ENCODE results near the gene ROPN1. TPM values are rescaled to one million over a fixed set of nuclear protein-coding genes. Genes with fewer than 3 reads are reported as not detected.

The ROPN1 gene
- total and polyA plus RNA-seq, 2 experiments from 2014 or later = 0.11 TPM; not detected in 1

DNA sequence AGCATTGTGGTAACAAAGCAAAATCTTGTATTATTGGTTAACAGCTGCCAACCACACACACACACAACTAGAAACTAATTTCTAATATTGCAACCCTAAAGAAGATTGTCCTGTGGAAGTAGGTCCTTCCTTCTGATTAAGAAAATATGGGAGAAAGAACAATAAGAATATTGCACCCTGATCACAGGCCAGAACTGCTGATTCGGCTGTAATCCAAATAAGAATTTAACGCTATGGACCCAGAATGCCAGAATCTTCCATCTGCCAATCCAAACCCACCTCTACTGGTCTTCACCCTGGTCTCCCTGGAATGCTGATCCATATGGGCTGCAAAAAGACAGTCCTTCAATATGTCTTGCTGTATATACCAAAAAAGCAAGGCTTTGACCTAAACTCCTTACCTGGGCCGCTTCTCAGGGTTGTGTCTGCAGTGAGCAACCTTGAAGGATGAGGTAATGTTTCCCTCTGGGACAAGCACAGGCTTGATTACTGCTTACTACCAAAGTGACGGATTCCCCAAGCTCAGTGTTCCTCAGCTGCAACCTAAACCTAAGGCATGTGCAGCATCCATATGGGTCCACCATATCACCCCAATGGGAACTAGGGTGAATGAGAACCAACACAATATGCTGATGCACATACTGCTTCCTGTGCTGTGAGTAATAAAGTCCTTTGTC, 38.9 kb downstream of the ROPN1 start:
- TF ChIP-seq, protein P1, sequence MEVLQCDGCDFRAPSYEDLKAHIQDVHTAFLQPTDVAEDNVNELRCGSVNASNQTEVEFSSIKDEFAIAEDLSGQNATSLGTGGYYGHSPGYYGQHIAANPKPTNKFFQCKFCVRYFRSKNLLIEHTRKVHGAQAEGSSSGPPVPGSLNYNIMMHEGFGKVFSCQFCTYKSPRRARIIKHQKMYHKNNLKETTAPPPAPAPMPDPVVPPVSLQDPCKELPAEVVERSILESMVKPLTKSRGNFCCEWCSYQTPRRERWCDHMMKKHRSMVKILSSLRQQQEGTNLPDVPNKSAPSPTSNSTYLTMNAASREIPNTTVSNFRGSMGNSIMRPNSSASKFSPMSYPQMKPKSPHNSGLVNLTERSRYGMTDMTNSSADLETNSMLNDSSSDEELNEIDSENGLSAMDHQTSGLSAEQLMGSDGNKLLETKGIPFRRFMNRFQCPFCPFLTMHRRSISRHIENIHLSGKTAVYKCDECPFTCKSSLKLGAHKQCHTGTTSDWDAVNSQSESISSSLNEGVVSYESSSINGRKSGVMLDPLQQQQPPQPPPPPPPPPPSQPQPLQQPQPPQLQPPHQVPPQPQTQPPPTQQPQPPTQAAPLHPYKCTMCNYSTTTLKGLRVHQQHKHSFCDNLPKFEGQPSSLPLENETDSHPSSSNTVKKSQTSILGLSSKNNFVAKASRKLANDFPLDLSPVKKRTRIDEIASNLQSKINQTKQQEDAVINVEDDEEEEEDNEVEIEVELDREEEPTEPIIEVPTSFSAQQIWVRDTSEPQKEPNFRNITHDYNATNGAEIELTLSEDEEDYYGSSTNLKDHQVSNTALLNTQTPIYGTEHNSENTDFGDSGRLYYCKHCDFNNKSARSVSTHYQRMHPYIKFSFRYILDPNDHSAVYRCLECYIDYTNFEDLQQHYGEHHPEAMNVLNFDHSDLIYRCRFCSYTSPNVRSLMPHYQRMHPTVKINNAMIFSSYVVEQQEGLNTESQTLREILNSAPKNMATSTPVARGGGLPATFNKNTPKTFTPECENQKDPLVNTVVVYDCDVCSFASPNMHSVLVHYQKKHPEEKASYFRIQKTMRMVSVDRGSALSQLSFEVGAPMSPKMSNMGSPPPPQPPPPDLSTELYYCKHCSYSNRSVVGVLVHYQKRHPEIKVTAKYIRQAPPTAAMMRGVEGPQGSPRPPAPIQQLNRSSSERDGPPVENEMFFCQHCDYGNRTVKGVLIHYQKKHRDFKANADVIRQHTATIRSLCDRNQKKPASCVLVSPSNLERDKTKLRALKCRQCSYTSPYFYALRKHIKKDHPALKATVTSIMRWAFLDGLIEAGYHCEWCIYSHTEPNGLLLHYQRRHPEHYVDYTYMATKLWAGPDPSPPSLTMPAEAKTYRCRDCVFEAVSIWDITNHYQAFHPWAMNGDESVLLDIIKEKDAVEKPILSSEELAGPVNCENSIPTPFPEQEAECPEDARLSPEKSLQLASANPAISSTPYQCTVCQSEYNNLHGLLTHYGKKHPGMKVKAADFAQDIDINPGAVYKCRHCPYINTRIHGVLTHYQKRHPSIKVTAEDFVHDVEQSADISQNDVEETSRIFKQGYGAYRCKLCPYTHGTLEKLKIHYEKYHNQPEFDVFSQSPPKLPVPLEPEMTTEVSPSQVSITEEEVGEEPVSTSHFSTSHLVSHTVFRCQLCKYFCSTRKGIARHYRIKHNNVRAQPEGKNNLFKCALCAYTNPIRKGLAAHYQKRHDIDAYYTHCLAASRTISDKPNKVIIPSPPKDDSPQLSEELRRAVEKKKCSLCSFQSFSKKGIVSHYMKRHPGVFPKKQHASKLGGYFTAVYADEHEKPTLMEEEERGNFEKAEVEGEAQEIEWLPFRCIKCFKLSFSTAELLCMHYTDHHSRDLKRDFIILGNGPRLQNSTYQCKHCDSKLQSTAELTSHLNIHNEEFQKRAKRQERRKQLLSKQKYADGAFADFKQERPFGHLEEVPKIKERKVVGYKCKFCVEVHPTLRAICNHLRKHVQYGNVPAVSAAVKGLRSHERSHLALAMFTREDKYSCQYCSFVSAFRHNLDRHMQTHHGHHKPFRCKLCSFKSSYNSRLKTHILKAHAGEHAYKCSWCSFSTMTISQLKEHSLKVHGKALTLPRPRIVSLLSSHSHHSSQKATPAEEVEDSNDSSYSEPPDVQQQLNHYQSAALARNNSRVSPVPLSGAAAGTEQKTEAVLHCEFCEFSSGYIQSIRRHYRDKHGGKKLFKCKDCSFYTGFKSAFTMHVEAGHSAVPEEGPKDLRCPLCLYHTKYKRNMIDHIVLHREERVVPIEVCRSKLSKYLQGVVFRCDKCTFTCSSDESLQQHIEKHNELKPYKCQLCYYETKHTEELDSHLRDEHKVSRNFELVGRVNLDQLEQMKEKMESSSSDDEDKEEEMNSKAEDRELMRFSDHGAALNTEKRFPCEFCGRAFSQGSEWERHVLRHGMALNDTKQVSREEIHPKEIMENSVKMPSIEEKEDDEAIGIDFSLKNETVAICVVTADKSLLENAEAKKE (CRISPR knock-in tag; IDR thresholded peaks at IDR 0.05) = no peak
- no peak for TF ChIP-seq NANOG (IDR thresholded peaks at IDR 0.05; ENCODE audit: borderline replicate concordance)
- no peak for TF ChIP-seq STAT1 (IDR thresholded peaks at IDR 0.05; ENCODE audit: unreplicated experiment)
- TF ChIP-seq ZNF114 (CRISPR knock-in tag; IDR thresholded peaks at IDR 0.05) = no peak
- no peak for TF ChIP-seq EZH2phosphoT487 (IDR thresholded peaks at IDR 0.05; ENCODE audit: unreplicated experiment)
- no peak for TF ChIP-seq REST (IDR thresholded peaks at IDR 0.05; ENCODE audit: unreplicated experiment)
- no peak for TF ChIP-seq POLR2AphosphoS5 (IDR thresholded peaks at IDR 0.05; ENCODE audit: low read depth)
- no peak for TF ChIP-seq CREB1 (CRISPR knock-in tag; IDR thresholded peaks at IDR 0.05; ENCODE audit: low read depth)
- TF ChIP-seq JUNB (IDR thresholded peaks at IDR 0.05; ENCODE audit: unreplicated experiment) = no peak
- TF ChIP-seq ZNF331 (CRISPR knock-in tag; IDR thresholded peaks at IDR 0.05; ENCODE audit: low read depth) = no peak
- no peak for TF ChIP-seq CTCF (conservative IDR thresholded peaks at IDR 0.05; ENCODE audit: low read depth in 2 of 2)
- no peak for TF ChIP-seq EZH2 (IDR thresholded peaks at IDR 0.05; ENCODE audit: low read depth, unreplicated experiment)
- TF ChIP-seq, protein P2, sequence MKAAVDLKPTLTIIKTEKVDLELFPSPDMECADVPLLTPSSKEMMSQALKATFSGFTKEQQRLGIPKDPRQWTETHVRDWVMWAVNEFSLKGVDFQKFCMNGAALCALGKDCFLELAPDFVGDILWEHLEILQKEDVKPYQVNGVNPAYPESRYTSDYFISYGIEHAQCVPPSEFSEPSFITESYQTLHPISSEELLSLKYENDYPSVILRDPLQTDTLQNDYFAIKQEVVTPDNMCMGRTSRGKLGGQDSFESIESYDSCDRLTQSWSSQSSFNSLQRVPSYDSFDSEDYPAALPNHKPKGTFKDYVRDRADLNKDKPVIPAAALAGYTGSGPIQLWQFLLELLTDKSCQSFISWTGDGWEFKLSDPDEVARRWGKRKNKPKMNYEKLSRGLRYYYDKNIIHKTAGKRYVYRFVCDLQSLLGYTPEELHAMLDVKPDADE (IDR thresholded peaks at IDR 0.05) = no peak
- Histone ChIP-seq H2AFZ (no peak overlapping the region), H3K4me1 (ENCODE audit: insufficient read depth) (no peaks in the 10 kb centered on the region), H3K4me2 (no peak overlapping the region), H3K27ac (ENCODE audit: low read depth) (no peak overlapping the region), H3K27me3 (ENCODE audit: insufficient read depth) (no peaks in the 10 kb centered on the region), H3K36me3 (ENCODE audit: insufficient read depth) (peaks cover 33% of the 10 kb centered on the region), H4K20me1 (replicated peaks; ENCODE audit: insufficient read depth) (0 out of 2 replicates have a peak, but pooled peaks cover 6% of the 10 kb centered on the region), H3F3A (replicated peaks; ENCODE audit: low read depth) (no peaks in the 10 kb centered on the region), H3K4me3 (no peak overlapping the region), H3K79me2 (replicated peaks; ENCODE audit: insufficient read depth) (peaks cover 3% of the 10 kb centered on the region; the same call in 1 of the 2 replicates), H3K9me2 (ENCODE audit: insufficient read depth) (no peaks in the 10 kb centered on the region)
- peaks cover 45% of the 10 kb centered on the region for H3K36me3 Mint-ChIP-seq (ENCODE audit: low read depth)
- H3K9me3 Mint-ChIP-seq = no peaks in the 10 kb centered on the region
- H3K4me3 Mint-ChIP-seq = no peak overlapping the region
- ATAC-seq (no peak), DNase-seq (ENCODE audit: low spot score) (no peak)
- no peaks in the 10 kb centered on the region for H3K27me3 Mint-ChIP-seq (ENCODE audit: insufficient read depth, low read depth, poor library complexity)
- no peaks in the 10 kb centered on the region for H3K4me1 Mint-ChIP-seq
- no peak overlapping the region for H3K27ac Mint-ChIP-seq

Data from GM23338 (cell line).